Heart left ventricle (tissue), 16 donors: ENCODE data around the gene CYP21A2. TPM values are rescaled to one million over a fixed set of nuclear protein-coding genes. Genes with fewer than 3 reads are reported as not detected.
"Not testable (repeated sequence)": the region's sequence is repeated elsewhere in the genome, so short reads cannot be mapped to it uniquely, and the experiment has no call there.

Experiments used
- ATAC-seq, 4 donors: fragments of 200-7000 bp; cut with Tn5 transposase; one replicate each; pipeline ENCODE4 v1.9.1; 2020 to 2022; ENCODE audit warnings: moderate library complexity in 4 of 4, mild to moderate bottlenecking in 3 of 4, moderate number of reproducible peaks in 1 of 4
- DNase-seq, 5 donors: peaks; one replicate each; pipeline ENCODE4 v3.0.0-alpha.2; 2020
- H3K27ac ChIP-seq, 12 donors: fragments of 200-600 bp; sonication (generic) in 4 of 12; one replicate each; pipeline versions ENCODE4 v1.5.0 to v1.8.0; 2016 to 2022; ENCODE audit warnings: mild to moderate bottlenecking in 2 of 12
- H3K27me3 ChIP-seq, 9 donors: fragments of 200-600 bp; sonication (generic) in 2 of 9; one replicate each; pipeline versions ENCODE4 v1.5.1 to v1.8.0; 2016 to 2022; ENCODE audit warnings: mild to moderate bottlenecking in 3 of 9
- H3K36me3 ChIP-seq, 9 donors: fragments of 200-600 bp; sonication (generic) in 2 of 9; one replicate each; pipeline versions ENCODE4 v1.5.0 to v1.8.0; 2018 to 2022; ENCODE audit warnings: mild to moderate bottlenecking in 2 of 9
- H3K4me1 ChIP-seq, 12 donors: fragments of 200-600 bp; sonication (generic) in 4 of 12; one replicate each; pipeline versions ENCODE4 v1.5.0 to v1.8.0; 2016 to 2022; ENCODE audit warnings: mild to moderate bottlenecking in 3 of 12
- H3K4me3 ChIP-seq, 12 donors: fragments of 200-600 bp; sonication (generic) in 4 of 12; one replicate each; pipeline versions ENCODE4 v1.5.0 to v1.8.0; 2017 to 2022; ENCODE audit warnings: mild to moderate bottlenecking in 9 of 12, moderate library complexity in 4 of 12
- H3K9me3 ChIP-seq, 12 donors: fragments of 200-600 bp; sonication (generic) in 4 of 12; one replicate each; pipeline versions ENCODE4 v1.5.0 to v1.8.0; 2016 to 2022; ENCODE audit warnings: mild to moderate bottlenecking in 1 of 12
- WGBS, 4 donors: extraction: QIAGEN DNeasy Blood & Tissue Kit in 2 of 4; methylation state at CpG; one replicate each; pipeline versions ENCODE4 v1.1.5 to v1.1.7; 2013 to 2018; 5-methylcytosine and 5-hydroxymethylcytosine counted together
- intact Hi-C, 10 donors: fragments of 100-400 bp; cut with DNase I; formaldehyde crosslinking; loops; one replicate each; pipeline versions ENCODE4 v1.11.1 to v1.14.2; 2022
- long read RNA-seq, 3 donors: library from polyadenylated mRNA; unstranded; transcript quantifications; one replicate each; pipeline ENCODE4 v2.0.0, GENCODE V29; 2020 to 2021
- polyA plus RNA-seq, 2 donors: library from polyadenylated mRNA; stranded (reverse); fragments of 200-250 nt; gene quantifications; one replicate each; pipeline ENCODE4 v1.2.3, GENCODE V29; 2013
- total RNA-seq, 9 donors: library from RNA; depleted of rRNA in 2 of 9; stranded (reverse); fragments of >200 nt in 2 of 9; fragmentation: NEBNext Ultra II Directional in 3 of 9; extraction: Animal tissue kit (Norgen Biotek cat#: 25700) in 3 of 9; gene quantifications; one replicate each; pipeline versions ENCODE4 v1.1.0 to v1.2.4, GENCODE V29; 2016 to 2023
- donor health status: ischemic (EF 13 %, LVEDD 7.1; RV severe dilation, severe dysfunction).
- donor health status: healthy with polysubstance abuse.
- donor health status: DM: no; HTN: yes; CAD: no.
- donor health status: DM: no; HTN: no; CAD: no.
- donor health status: ischemic (EF 25% LVEDD 6.9; RV normal size, moderate dysfunction).
- donor health status: ischemic (EF 25% LVEDD 5.7; RV mildly dilated, moderate dysfunction).
- donor health status: healthy.
- donor health status: DM: yes; HTN: yes; CAD: no.
- donor health status: ischemic (EF 35%, LVEDD 5.7; RV mildly dilated, moderate dysfunction).
- donor health status: nonischemic (EF 11% LVEDD 7.7; RV severe dilation, severe dysfunction).
- donor health status: DM: yes; HTN: yes; CAD: no.
- donor health status: PGD.
- donor health status: ischemic (EF 29% LVEDD 5.4; RV normal size, mild dysfunction).
- donor health status: nonischemic (EF 23%, LVEDD 6.1; RV moderate dilation, normal function).

CYP21A2 gene
- total RNA-seq, result 1 to 10 TPM in 1 of 9 donors, under 1 TPM in 6, not detected in 2; 0.14 to 3.0 (median 0.69) TPM
- 1 to 10 TPM in 1 of 2 donors, under 1 TPM in 1; 0.11 to 1.0 TPM for polyA plus RNA-seq
- long read RNA-seq, donor 1, result 0 reads
- long read RNA-seq, donor 2, result 0 reads
- long read RNA-seq, donor 3, result 0 reads

DNA sequence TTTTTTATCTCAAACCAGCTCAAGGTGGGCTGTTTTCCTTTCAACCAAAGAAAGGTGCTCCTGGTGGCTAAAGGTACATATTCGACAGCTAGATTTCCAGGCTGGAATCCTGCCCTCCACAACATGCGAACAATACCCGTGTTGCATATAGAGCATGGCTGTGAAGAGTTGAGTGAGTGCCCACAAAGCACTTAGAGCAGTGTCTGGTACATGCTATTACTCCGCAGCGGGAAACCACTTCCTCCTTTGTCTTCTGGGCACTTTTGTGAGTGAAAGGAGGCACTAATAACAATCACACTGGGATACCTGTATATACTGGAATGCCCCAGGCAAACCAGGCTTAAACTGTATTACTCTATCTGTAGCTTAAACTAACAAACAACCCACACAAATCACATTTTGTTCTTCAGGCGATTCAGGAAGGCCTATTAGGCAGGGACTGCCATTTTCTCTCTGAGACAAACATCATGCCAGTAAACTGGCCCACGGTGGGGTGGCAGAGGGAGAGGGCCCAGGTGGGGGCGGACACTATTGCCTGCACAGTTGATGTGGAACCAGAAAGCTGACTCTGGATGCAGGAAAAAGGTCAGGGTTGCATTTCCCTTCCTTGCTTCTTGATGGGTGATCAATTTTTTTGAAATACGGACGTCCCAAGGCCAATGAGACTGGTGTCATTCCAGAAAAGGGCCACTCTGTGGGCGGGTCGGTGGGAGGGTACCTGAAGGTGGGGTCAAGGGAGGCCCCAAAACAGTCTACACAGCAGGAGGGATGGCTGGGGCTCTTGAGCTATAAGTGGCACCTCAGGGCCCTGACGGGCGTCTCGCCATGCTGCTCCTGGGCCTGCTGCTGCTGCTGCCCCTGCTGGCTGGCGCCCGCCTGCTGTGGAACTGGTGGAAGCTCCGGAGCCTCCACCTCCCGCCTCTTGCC lies at the start of gene CYP21A2:
CYP21A2 (plus strand) TSS at position 818 of the 927 bp plus-strand sequence; CDS start at position 826, 8 bp downstream.
- peak in 1 of 5 donors; percentile 13 for DNase-seq
- H3K27ac ChIP-seq, H3K27me3 ChIP-seq, H3K4me1 ChIP-seq, H3K36me3 ChIP-seq, H3K9me3 ChIP-seq, H3K4me3 ChIP-seq, intact Hi-C loops, ATAC-seq: not testable (repeated sequence)
- WGBS, 4 donors, result 76 to 86% (median 80%) methylated on average over 8 to 15 of the region's 19 CpGs

DNA sequence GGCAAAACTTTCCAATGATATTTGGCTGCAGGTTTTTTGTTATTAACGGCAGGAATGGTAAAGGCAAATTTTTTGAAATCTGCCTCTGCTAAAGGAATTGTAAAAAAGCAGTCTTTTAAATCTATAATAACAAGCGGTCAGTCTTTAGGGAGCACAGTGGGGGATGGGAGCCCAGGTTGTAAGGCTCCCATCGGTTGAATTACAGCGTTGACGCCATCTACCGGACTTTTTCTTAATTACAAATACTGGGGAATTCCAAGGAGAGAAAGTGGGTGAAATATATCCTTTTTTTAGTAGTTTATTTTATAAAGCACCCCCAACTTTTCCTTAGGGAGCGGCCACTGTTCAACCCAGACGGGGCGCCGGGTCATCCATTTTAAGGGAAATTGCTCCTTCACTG lies 48.9 kb upstream of the CYP21A2 start:
- H3K27ac ChIP-seq, H3K9me3 ChIP-seq, DNase-seq, H3K36me3 ChIP-seq, H3K4me3 ChIP-seq, intact Hi-C loops, H3K27me3 ChIP-seq, H3K4me1 ChIP-seq: not testable (repeated sequence)
- WGBS, 4 donors, result no CpG with 5 or more reads among the region's 10 CpGs
- peak in 1 of 4 donors; percentile 41 for ATAC-seq

DNA sequence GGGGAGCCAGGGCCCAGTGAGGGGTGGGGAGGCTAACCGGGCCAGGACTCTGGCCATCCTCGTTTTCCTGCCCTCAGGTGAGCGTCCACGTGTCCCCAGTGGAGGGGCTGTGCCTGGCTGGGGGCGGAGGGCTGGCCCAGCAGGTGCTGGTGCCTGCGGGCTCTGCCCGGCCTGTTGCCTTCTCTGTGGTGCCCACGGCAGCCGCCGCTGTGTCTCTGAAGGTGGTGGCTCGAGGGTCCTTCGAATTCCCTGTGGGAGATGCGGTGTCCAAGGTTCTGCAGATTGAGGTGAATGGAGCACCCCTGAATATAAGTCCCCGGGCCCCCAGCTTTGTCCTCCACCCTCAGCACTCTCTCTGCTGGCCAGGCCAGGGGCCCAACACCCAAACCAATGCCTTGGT lies 43.8 kb upstream of the CYP21A2 start:
- not testable (repeated sequence) for H3K4me1 ChIP-seq, ATAC-seq
- 94 to 97% methylated on average over 9 to 10 of the region's 14 CpGs; no CpG with 5 or more reads in 2 of the 4 donors for WGBS, 4 donors

DNA sequence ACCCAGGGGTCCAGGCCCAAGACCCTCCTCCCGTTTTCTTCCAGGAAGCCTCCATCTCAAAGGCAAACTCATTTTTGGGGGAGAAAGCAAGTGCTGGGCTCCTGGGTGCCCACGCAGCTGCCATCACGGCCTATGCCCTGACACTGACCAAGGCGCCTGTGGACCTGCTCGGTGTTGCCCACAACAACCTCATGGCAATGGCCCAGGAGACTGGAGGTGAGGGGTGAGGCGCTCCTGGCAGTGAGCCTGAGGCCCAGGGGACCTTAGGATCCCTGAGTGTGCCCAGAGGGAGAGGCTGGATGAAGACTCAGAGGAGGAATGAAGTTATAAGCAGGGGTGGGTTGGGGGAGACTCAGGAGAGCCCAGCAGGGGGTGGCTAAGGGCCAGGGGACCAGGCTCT lies 41.8 kb upstream of the CYP21A2 start:
- H3K4me3 ChIP-seq, H3K27ac ChIP-seq, H3K27me3 ChIP-seq, H3K36me3 ChIP-seq, H3K9me3 ChIP-seq, intact Hi-C loops, H3K4me1 ChIP-seq, ATAC-seq: not testable (repeated sequence)
- peak in 1 of 5 donors; percentile 2 for DNase-seq
- WGBS, 4 donors, result 87 to 96% (median 94%) methylated on average over 5 to 6 of the region's 6 CpGs

More for the DNA sequence above, 43.8 kb upstream of the CYP21A2 start:
- H3K9me3 ChIP-seq, H3K36me3 ChIP-seq, H3K4me3 ChIP-seq, H3K27me3 ChIP-seq, intact Hi-C loops, DNase-seq, H3K27ac ChIP-seq: not testable (repeated sequence)

DNA sequence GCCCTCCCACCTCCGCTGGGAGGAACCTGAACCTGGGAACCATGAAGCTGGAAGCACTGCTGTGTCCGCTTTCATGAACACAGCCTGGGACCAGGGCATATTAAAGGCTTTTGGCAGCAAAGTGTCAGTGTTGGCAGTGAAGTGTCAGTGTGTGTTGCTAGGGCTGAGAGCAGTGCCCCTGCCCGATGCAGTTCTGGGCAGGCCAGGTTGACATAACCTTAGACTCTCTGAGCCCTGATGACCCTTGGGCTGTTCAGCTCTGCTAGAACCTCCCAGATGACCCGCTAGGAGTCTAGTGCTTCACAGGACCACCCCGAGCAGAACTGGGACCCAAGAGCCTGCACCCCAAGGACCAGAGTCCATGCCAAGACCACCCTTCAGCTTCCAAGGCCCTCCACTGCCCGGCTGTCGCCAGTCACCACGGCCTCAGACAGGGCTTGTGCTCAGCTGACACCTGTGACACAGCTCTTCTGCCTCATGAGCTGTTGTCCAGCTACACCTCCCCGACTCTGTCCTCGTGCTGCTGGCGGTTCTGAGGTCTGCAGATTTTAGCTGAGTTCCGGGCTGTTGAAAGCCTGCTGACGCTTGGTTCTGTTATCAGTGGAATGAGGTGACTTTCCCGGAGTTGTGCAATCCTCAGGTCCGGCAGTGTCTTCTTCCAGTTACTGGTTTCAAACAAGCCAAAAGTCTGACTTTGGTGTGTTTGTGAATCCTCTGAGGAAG lies 35.5 kb upstream of the CYP21A2 start:
- no CpG with 5 or more reads among the region's 15 CpGs for WGBS, 4 donors
- DNase-seq, result not testable (repeated sequence)

DNA sequence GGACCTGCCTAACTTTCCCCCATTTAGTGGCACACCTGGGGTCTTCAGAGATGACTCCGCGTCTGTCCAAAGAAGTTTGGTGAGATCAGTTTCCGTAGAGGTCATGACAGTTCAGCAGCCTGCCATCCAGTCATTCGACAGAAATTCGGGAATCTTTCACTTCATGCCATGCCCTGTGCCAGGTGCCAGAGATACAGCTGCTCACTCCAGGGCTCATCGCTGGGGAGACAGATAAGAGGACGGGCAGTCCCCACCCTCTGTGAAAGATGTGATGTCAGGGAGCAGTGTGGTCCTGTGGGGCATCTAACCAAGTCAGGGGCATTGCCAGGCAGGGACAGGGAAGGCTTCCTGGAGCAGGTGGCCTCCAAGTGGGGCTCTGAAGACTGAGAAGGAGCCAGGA lies 34.9 kb upstream of the CYP21A2 start:
- H3K36me3 ChIP-seq, intact Hi-C loops, H3K27me3 ChIP-seq, H3K9me3 ChIP-seq, H3K4me1 ChIP-seq, H3K4me3 ChIP-seq, H3K27ac ChIP-seq, DNase-seq: not testable (repeated sequence)
- no CpG with 5 or more reads among the region's 7 CpGs for WGBS, 4 donors
- ATAC-seq, result peak in 2 of 4 donors; percentile 2 to 5

More for the DNA sequence above, 35.5 kb upstream of the CYP21A2 start:
- H3K4me1 ChIP-seq, H3K4me3 ChIP-seq, H3K36me3 ChIP-seq, H3K27me3 ChIP-seq, H3K9me3 ChIP-seq, intact Hi-C loops, H3K27ac ChIP-seq: not testable (repeated sequence)
- peak in 3 of 4 donors; percentile 52 to 60 (median 55) for ATAC-seq

DNA sequence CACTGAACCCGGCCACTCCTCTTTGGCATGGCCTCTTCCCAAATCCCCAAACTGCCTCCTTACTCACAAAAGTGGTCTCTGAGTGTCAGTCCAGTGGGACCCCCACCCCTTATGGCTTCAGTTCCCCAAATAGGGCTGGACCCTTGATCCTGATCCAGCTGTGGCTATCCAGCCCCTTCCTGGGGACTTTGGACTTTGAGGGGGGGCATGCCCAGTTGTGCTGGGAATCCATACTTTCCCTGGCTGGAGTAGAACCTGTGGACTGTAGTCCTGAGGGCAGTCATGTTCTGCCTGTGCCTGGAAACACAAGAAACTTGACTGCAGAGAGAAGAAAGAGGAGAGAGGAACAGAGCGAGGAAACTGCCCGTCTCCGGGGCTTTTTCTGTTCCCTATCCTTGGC lies 33.8 kb upstream of the CYP21A2 start:
- H3K27me3 ChIP-seq, H3K27ac ChIP-seq, H3K9me3 ChIP-seq, H3K36me3 ChIP-seq, H3K4me1 ChIP-seq, ATAC-seq, DNase-seq, H3K4me3 ChIP-seq, intact Hi-C loops: not testable (repeated sequence)
- WGBS, 4 donors, result 73 to 92% (median 80%) methylated on average over 3 to 4 of the region's 4 CpGs

DNA sequence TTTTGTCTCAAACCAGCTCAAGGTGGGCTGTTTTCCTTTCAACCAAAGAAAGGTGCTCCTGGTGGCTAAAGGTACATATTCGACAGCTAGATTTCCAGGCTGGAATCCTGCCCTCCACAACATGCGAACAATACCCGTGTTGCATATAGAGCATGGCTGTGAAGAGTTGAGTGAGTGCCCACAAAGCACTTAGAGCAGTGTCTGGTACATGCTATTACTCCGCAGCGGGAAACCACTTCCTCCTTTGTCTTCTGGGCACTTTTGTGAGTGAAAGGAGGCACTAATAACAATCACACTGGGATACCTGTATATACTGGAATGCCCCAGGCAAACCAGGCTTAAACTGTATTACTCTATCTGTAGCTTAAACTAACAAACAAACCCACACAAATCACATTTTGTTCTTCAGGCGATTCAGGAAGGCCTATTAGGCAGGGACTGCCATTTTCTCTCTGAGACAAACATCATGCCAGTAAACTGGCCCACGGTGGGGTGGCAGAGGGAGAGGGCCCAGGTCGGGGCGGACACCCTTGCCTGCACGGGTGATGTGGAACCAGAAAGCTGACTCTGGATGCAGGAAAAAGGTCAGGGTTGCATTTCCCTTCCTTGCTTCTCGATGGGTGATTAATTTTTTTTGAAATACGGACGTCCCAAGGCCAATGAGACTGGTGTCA lies 33.2 kb upstream of the CYP21A2 start:
- H3K36me3 ChIP-seq, ATAC-seq, intact Hi-C loops, H3K27me3 ChIP-seq, H3K9me3 ChIP-seq, H3K4me3 ChIP-seq, DNase-seq, H3K4me1 ChIP-seq, H3K27ac ChIP-seq: not testable (repeated sequence)
- 73 to 77% (median 75%) methylated on average over 7 to 10 of the region's 13 CpGs for WGBS, 4 donors

DNA sequence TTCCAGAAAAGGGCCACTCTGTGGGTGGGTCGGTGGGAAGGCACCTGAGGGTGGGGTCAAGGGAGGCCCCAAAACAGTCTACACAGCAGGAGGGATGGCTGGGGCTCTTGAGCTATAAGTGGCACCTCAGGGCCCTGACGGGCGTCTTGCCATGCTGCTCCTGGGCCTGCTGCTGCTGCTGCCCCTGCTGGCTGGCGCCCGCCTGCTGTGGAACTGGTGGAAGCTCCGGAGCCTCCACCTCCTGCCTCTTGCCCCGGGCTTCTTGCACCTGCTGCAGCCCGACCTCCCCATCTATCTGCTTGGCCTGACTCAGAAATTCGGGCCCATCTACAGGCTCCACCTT lies 32.7 kb upstream of the CYP21A2 start:
- ATAC-seq, result peak in 1 of 4 donors; percentile 10
- H3K27me3 ChIP-seq, H3K27ac ChIP-seq, H3K4me3 ChIP-seq, H3K36me3 ChIP-seq, H3K9me3 ChIP-seq, intact Hi-C loops, H3K4me1 ChIP-seq: not testable (repeated sequence)
- WGBS, 4 donors, result 67 to 72% (median 70%) methylated on average over 4 to 9 of the region's 9 CpGs; no CpG with 5 or more reads in 1 of the 4 donors
- peak in 3 of 5 donors; percentile 24 to 54 (median 30) for DNase-seq

DNA sequence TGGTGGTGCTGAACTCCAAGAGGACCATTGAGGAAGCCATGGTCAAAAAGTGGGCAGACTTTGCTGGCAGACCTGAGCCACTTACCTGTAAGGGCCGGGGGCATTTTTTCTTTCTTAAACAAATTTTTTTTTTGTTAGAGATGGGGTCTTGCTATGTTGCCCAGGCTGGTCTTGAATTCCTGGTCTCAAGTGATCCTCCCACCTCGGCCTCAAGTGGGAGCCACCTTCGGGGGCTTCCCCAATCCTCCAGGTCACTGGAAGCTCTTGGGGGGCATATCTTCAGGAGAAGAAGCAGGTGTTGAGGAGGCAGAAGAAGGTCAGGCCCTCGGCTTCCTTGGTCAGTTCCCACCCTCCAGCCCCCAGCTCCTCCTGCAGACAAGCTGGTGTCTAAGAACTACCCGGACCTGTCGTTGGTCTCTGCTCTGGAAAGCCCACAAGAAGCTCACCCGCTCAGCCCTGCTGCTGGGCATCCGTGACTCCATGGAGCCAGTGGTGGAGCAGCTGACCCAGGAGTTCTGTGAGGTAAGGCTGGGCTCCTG lies 32.2 kb upstream of the CYP21A2 start:
- intact Hi-C loops, H3K4me1 ChIP-seq, ATAC-seq, H3K4me3 ChIP-seq, H3K36me3 ChIP-seq, H3K27me3 ChIP-seq, H3K9me3 ChIP-seq, H3K27ac ChIP-seq: not testable (repeated sequence)
- DNase-seq, result peak in 1 of 5 donors; percentile 8
- WGBS, 4 donors, result 71 to 80% (median 77%) methylated on average over 8 of the region's 8 CpGs; no CpG with 5 or more reads in 1 of the 4 donors
